KMS-11 (cell line): ENCODE measurements around the gene MYADM.
"Not testable (repeated sequence)": the region's sequence is repeated elsewhere in the genome, so short reads cannot be mapped to it uniquely, and the experiment has no call there.

Experiments used
- H2AFZ ChIP-seq: fragments of 200-600 bp; sonication (generic); 2 replicates; pipeline ENCODE4 v1.6.1; 2016; ENCODE audit warnings: antibody characterized with exemption, mixed run types, low read depth
- H3K27ac ChIP-seq: fragments of 200-600 bp; sonication (generic); 2 replicates; pipeline ENCODE4 v1.6.1; 2016; ENCODE audit warnings: mild to moderate bottlenecking, mixed run types
- H3K27me3 ChIP-seq: fragments of 200-600 bp; sonication (generic); 2 replicates; pipeline ENCODE4 v1.6.1; 2017; ENCODE audit warnings: mild to moderate bottlenecking, low read depth, mixed run types, moderate library complexity; ENCODE audit not compliant: insufficient read depth
- H3K36me3 ChIP-seq: fragments of 200-600 bp; sonication (generic); 2 replicates; pipeline ENCODE4 v1.6.1; 2017; ENCODE audit warnings: mild to moderate bottlenecking, mixed run types; ENCODE audit not compliant: insufficient read depth
- H3K4me1 ChIP-seq: fragments of 200-600 bp; sonication (generic); 2 replicates; pipeline ENCODE4 v1.6.1; 2016; ENCODE audit warnings: mild to moderate bottlenecking, low read depth, mixed run types; ENCODE audit not compliant: poor library complexity, severe bottlenecking
- H3K4me2 ChIP-seq: fragments of 200-600 bp; sonication (generic); 2 replicates; pipeline ENCODE4 v1.7.0; 2016; ENCODE audit warnings: mild to moderate bottlenecking, mixed run types
- H3K4me3 ChIP-seq: fragments of 200-600 bp; sonication (generic); IDR thresholded peaks from 2 replicates; pipeline ENCODE4 v1.6.1; 2017; ENCODE audit warnings: low read depth, low read length, mixed read lengths; ENCODE audit not compliant: insufficient read depth
- H3K79me2 ChIP-seq: fragments of 200-600 bp; sonication (generic); 2 replicates; pipeline ENCODE4 v1.6.1; 2016; ENCODE audit warnings: low read depth, mixed run types; ENCODE audit not compliant: insufficient read depth
- H3K9ac ChIP-seq: fragments of 200-600 bp; sonication (generic); 2 replicates; pipeline ENCODE4 v1.6.1; 2016; ENCODE audit warnings: mild to moderate bottlenecking, mixed run types
- H4K20me1 ChIP-seq: fragments of 200-600 bp; sonication (generic); 2 replicates; pipeline ENCODE4 v1.6.1; 2016; ENCODE audit warnings: mild to moderate bottlenecking, mixed run types; ENCODE audit not compliant: insufficient read depth
- TF ChIP-seq, protein P1 (sequence below): fragments of 200-600 bp; sonication (generic); conservative IDR thresholded peaks from 2 replicates; pipeline ENCODE4 v1.6.1; 2017; ENCODE audit warnings: low read depth, mild to moderate bottlenecking, antibody characterized with exemption, low read length, moderate library complexity, mixed read lengths

Gene MYADM

DNA sequence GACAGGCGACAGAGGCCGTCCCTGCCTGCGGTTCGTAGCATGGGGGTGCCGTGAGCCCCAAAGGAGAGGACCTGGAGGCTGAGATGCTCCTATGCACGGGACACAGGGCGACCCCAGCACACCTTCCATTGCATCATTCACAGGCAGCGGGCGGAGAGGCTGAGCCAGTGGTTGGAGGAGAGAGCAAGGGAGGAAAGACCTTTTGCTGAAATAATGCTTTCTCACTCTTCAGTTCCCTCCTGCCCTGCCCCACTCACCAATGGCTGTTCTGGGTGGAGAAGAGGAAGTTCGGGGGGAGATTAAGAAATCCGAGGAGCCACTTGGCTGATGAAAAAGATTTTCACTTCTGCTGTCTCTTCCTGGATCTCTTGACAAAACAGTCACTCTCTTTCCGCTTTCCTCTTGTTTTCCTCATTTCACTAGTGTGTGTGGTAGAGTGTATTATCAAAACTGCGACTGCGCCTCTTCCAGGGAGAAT is 43.5 kb upstream of the MYADM start, which contains the start of gene NLRP12:
NLRP12 (minus strand) TSS at position 181 of the 478 bp plus-strand sequence; CDS start at position 41, 140 bp downstream.
- TF ChIP-seq, protein P1, sequence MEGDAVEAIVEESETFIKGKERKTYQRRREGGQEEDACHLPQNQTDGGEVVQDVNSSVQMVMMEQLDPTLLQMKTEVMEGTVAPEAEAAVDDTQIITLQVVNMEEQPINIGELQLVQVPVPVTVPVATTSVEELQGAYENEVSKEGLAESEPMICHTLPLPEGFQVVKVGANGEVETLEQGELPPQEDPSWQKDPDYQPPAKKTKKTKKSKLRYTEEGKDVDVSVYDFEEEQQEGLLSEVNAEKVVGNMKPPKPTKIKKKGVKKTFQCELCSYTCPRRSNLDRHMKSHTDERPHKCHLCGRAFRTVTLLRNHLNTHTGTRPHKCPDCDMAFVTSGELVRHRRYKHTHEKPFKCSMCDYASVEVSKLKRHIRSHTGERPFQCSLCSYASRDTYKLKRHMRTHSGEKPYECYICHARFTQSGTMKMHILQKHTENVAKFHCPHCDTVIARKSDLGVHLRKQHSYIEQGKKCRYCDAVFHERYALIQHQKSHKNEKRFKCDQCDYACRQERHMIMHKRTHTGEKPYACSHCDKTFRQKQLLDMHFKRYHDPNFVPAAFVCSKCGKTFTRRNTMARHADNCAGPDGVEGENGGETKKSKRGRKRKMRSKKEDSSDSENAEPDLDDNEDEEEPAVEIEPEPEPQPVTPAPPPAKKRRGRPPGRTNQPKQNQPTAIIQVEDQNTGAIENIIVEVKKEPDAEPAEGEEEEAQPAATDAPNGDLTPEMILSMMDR = no peak
- Histone ChIP-seq H2AFZ (no peak within 1 kb of the TSS), H3K36me3 (no peaks in the 10 kb centered on the region), H3K27me3 (no peaks in the 10 kb centered on the region), H3K9ac (no peak within 1 kb of the TSS), H3K4me3 (no peak within 1 kb of the TSS), H3K4me1 (no peaks in the 10 kb centered on the region), H4K20me1 (no peaks in the 10 kb centered on the region), H3K79me2 (no peaks in the 10 kb centered on the region), H3K27ac (no peak within 1 kb of the TSS), H3K4me2 (no peak within 1 kb of the TSS)

DNA sequence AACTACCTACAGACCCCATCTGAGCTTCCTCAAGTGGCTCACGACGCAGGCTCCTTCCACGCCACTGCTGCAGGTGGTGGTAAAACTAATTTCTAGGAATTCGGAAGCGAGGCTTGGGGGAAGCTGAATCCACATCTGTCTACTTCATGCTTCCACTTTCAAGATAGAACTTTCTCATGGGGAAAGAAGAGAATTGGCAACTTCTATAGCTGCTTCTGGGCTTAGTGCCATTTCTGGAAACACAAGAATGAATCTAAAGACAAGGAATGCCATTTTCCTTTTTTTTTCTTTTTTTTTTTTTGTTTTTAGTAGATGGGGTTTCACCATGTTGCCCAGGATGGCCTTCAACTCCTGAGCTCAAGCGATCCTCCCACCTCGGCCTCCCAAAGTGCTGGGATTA is 40.8 kb upstream of the MYADM start:
- Histone ChIP-seq H4K20me1 (no peaks in the 10 kb centered on the region), H3K79me2 (no peaks in the 10 kb centered on the region), H3K4me1 (no peaks in the 10 kb centered on the region), H3K9ac (no peak overlapping the region), H3K36me3 (no peaks in the 10 kb centered on the region), H3K4me3 (no peak overlapping the region), H2AFZ (no peak overlapping the region), H3K27ac (no peak overlapping the region), H3K27me3 (no peaks in the 10 kb centered on the region), H3K4me2 (no peak overlapping the region)
- TF ChIP-seq, protein P1 = no peak

DNA sequence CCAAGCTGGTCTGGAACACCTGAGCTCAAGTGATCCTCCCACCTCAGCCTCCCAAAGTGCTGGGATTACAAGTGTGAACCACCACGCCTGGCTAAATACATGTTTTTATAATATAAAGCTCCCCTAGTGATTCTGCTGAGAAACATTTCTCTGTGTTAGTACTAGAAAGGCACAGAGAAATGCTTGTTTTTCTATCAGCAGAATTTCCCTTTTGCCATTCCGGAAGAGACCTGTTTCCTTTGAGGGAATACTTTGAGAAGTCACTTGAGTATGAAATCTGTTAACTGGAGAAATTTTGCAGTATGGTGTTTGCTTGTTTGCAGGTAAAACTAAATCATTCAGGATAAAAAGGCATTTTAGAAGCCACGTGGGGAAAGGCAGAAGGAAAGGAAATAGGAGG is 39.2 kb upstream of the MYADM start:
- Histone ChIP-seq H3K27ac (no peak overlapping the region), H3K9ac (no peak overlapping the region), H3K4me1 (no peaks in the 10 kb centered on the region), H2AFZ (no peak overlapping the region), H3K4me2 (no peak overlapping the region), H3K4me3 (no peak overlapping the region), H3K36me3 (no peaks in the 10 kb centered on the region), H3K27me3 (no peaks in the 10 kb centered on the region; the same call in 1 of the 2 replicates), H3K79me2 (no peaks in the 10 kb centered on the region), H4K20me1 (no peaks in the 10 kb centered on the region)
- TF ChIP-seq, protein P1 = no peak

DNA sequence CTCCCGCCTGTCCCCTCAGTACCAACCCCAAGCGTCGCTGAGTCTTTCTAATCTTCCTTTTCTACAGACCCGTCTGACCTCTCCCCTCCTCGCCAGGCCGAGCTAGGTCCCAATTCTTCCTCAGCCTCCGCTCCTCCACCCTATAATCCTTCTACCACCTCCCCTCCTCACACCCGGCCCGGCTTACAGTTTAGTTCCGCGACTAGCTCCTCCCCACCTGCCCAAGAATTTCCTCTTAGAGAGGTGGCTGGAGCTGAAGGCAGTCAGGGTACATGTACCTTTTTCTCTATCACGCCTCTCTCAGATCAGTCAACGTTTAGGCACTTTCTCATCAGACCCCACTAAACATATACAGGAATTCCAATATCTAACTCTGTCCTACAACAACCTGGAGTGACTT is 34.8 kb upstream of the MYADM start:
- H3K79me2 ChIP-seq, H2AFZ ChIP-seq, H3K4me3 ChIP-seq, H3K27me3 ChIP-seq, H3K27ac ChIP-seq, H3K36me3 ChIP-seq, H3K9ac ChIP-seq, H4K20me1 ChIP-seq, H3K4me1 ChIP-seq, H3K4me2 ChIP-seq: not testable (repeated sequence)

DNA sequence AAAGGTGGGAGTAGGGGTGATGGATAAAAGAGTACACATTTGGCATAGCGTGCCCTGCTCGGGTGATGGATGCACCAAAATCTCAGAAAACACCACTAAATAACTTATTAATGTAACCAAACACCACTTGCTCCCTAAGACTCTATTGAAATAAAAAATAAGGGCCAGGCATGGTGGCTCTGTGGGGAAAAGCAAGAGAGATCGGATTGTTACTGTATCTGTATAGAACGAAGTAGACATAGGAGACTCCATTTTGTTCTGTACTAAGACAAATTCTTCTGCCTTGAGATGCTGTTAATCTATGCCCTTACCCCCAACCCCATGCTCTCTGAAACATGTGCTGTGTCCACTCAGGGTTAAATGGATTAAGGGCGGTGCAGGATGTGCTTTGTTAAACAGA is 29.2 kb upstream of the MYADM start:
- H3K27ac ChIP-seq, H3K27me3 ChIP-seq, H3K9ac ChIP-seq: not testable (repeated sequence)

DNA sequence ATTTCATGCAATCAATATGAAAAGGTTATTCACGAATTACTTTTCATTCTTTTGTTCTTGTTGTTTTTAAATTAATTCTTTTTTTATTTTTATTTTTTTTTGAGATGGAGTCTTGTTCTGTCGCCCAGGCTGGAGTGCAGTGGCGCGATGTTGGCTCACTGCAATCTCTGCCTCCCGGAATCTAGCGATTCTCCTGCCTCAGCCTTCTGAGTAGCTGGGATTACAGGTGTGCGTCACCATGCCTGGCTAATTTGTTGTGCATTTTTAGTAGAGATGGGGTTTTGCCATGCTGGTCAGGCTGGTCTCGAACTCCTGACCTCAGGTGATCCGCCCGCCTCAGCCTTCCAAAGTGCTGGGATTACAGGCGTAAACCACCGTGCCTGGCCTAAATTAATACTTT is 27.4 kb upstream of the MYADM start:
- not testable (repeated sequence) for H3K9ac ChIP-seq, H3K79me2 ChIP-seq, H3K27ac ChIP-seq, H3K4me3 ChIP-seq, H3K27me3 ChIP-seq, H3K4me1 ChIP-seq, H4K20me1 ChIP-seq, H2AFZ ChIP-seq, H3K36me3 ChIP-seq, H3K4me2 ChIP-seq

More for the DNA sequence above, 29.2 kb upstream of the MYADM start:
- H3K79me2 ChIP-seq, H3K4me2 ChIP-seq, H4K20me1 ChIP-seq, H3K36me3 ChIP-seq, H3K4me1 ChIP-seq, H3K4me3 ChIP-seq, H2AFZ ChIP-seq: not testable (repeated sequence)

DNA sequence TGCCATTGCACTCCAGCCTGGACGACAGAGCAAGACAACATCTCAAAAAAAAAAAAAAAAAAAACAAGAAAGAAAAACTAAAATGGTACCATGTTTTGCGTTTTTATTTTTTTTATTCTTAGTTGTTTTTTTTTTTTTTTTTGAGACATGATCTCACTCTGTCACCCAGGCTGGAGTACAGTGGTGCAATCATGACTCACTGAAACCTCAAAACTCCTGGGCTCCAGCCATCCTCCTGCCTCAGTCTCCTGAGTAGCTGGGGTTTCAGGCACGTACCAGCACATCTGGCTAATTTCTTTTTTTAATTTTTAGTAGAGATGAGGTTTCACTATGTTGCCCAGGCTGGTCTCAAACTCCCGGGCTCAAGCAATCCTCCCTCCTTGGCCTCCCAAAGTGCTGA is 26.8 kb upstream of the MYADM start:
- H3K9ac ChIP-seq, H4K20me1 ChIP-seq, H3K79me2 ChIP-seq, H3K27me3 ChIP-seq, H2AFZ ChIP-seq, H3K4me2 ChIP-seq, H3K4me1 ChIP-seq, H3K4me3 ChIP-seq, H3K36me3 ChIP-seq, H3K27ac ChIP-seq: not testable (repeated sequence)
